HepG2 (cell line): ENCODE results near the gene SEMA6B. TPM values are rescaled to one million over a fixed set of nuclear protein-coding genes. Genes with fewer than 3 reads are reported as not detected.

ENCODE experiments used
- ARID4A ChIP-seq: sonication (generic); formaldehyde crosslinking; IDR thresholded peaks from 2 replicates; pipeline ENCODE4 v1.5.0; 2020; ENCODE audit warnings: mild to moderate bottlenecking, missing genetic modification reagents, borderline replicate concordance
- ATF5 ChIP-seq: sonication (generic); formaldehyde crosslinking; IDR thresholded peaks from 2 replicates; pipeline ENCODE4 v1.4.0; 2020; ENCODE audit warnings: mild to moderate bottlenecking, low read depth, missing genetic modification reagents
- DBP ChIP-seq: sonication (generic); formaldehyde crosslinking; IDR thresholded peaks from 2 replicates; pipeline ENCODE4 v1.4.0; 2020; ENCODE audit warnings: missing genetic modification reagents; ENCODE audit errors: not compliant biosample characterization
- DRAP1 ChIP-seq: IDR thresholded peaks from 2 replicates; pipeline ENCODE4 v1.6.1; 2016; ENCODE audit warnings: missing genetic modification reagents, missing compliant biosample characterization
- HDAC1 ChIP-seq: sonication (generic); formaldehyde crosslinking; IDR thresholded peaks from 2 replicates; pipeline ENCODE4 v1.5.1; 2020; ENCODE audit warnings: mild to moderate bottlenecking, missing genetic modification reagents
- IRF9 ChIP-seq: sonication (generic); formaldehyde crosslinking; IDR thresholded peaks from 2 replicates; pipeline ENCODE4 v1.8.0; 2022; ENCODE audit warnings: missing genetic modification reagents, mild to moderate bottlenecking, borderline replicate concordance
- JUNB ChIP-seq: sonication (generic); formaldehyde crosslinking; IDR thresholded peaks from 2 replicates; pipeline ENCODE4 v1.8.0; 2022; ENCODE audit warnings: missing genetic modification reagents, mild to moderate bottlenecking, borderline replicate concordance
- PAXIP1 ChIP-seq: sonication (generic); formaldehyde crosslinking; conservative IDR thresholded peaks from 2 replicates; pipeline ENCODE4 v1.4.0; 2020; ENCODE audit warnings: mild to moderate bottlenecking, missing genetic modification reagents, moderate library complexity
- ZFP36L1 ChIP-seq: sonication (generic); formaldehyde crosslinking; IDR thresholded peaks from 2 replicates; pipeline ENCODE4 v1.8.0; 2022; ENCODE audit warnings: mild to moderate bottlenecking, missing genetic modification reagents, moderate library complexity
- ZKSCAN8 ChIP-seq: IDR thresholded peaks from 2 replicates; pipeline ENCODE4 v1.6.1; 2016; ENCODE audit warnings: borderline replicate concordance, missing genetic modification reagents, missing compliant biosample characterization
- ZNF143 ChIP-seq: sonication (generic); formaldehyde crosslinking; IDR thresholded peaks from 2 replicates; pipeline ENCODE4 v1.4.0; 2020; ENCODE audit warnings: missing genetic modification reagents
- ZNF574 ChIP-seq: sonication (generic); formaldehyde crosslinking; IDR thresholded peaks from 2 replicates; pipeline ENCODE4 v1.4.0; 2020; ENCODE audit warnings: missing genetic modification reagents
- polyA plus RNA-seq, 8 experiments: library from polyadenylated mRNA; depleted of rRNA in 3 of 8; stranded (reverse) in 7 of 8; unstranded in 1 of 8; fragments of >200 nt; fragmentation: Illumina TruSeq in 4 of 8; extraction: Trizol in 4 of 8; gene quantifications; 2 replicates each; pipeline versions ENCODE4 v1.2.1 to v1.2.3, GENCODE V29; 2011 to 2016; ENCODE audit warnings: low read depth in 4 of 8, missing spikeins in 1 of 8, mixed read lengths in 1 of 8; ENCODE audit not compliant: insufficient read depth in 1 of 8
- total RNA-seq, 5 experiments: library from RNA; depleted of rRNA; stranded (reverse); fragments of >200 nt; fragmentation: Illumina TruSeq; extraction: Trizol; gene quantifications; 2 replicates each; pipeline ENCODE4 v1.2.3, GENCODE V29; 2016; ENCODE audit warnings: low read depth in 1 of 5

The SEMA6B gene
- total and polyA plus RNA-seq, 2 of the 13 experiments (the other 11 are each of a cell fraction or from before 2014, with no cell fraction given), result 45.5 to 67.1 TPM

GRCh38 chr19:4581666-4582553 is 22.4 kb upstream of the SEMA6B start (continued):
- TF ChIP-seq ARID4A (peak; percentile 28; the same call in 1 of the 2 replicates), ZFP36L1 (CRISPR knock-in tag) (no peak), PAXIP1 (CRISPR knock-in tag) (0 out of 2 replicates have a peak, but pooled peaks have one; percentile 6), DBP (CRISPR knock-in tag) (no peak), ZNF143 (CRISPR knock-in tag) (peak; percentile 19; the same call in 1 of the 2 replicates), ZNF574 (0 out of 2 replicates have a peak, but pooled peaks have one; percentile 19), IRF9 (0 out of 2 replicates have a peak, but pooled peaks have one; percentile 46), DRAP1 (CRISPR knock-in tag) (peak; percentile 37; the same call in 1 of the 2 replicates), ATF5 (no peak), JUNB (no peak), ZKSCAN8 (CRISPR knock-in tag) (peak; percentile 43; the same call in 1 of the 2 replicates), HDAC1 (CRISPR knock-in tag) (peak; percentile 11)
